HG03342 (cell line): ENCODE results near the gene CCSER1.

Experiments
- ATAC-seq: cut with Tn5 transposase; IDR thresholded peaks from one replicate; pipeline ENCODE4 v1.9.1; 2021; ENCODE audit warnings: mild to moderate bottlenecking, moderate library complexity; ENCODE audit not compliant: unreplicated experiment

CCSER1 gene

GRCh38 chr4:90540536-90540935, 413.3 kb downstream of the CCSER1 start:
- ATAC-seq: no peak

- no peak for ATAC-seq
Measured at GRCh38 chr4:90542216-90542615, 415.0 kb downstream of the CCSER1 start.

- no peak for ATAC-seq
Measured at GRCh38 chr4:90543419-90544170, 416.4 kb downstream of the CCSER1 start.

GRCh38 chr4:90544532-90545045, 417.4 kb downstream of the CCSER1 start:
- ATAC-seq: no peak

- no peak for ATAC-seq
Measured at GRCh38 chr4:90545380-90545779, 418.2 kb downstream of the CCSER1 start.

GRCh38 chr4:90546114-90546513, 418.9 kb downstream of the CCSER1 start:
- ATAC-seq: no peak

- ATAC-seq: no peak
Measured at GRCh38 chr4:90570615-90571014, 443.4 kb downstream of the CCSER1 start.

GRCh38 chr4:90572996-90573395, 445.8 kb downstream of the CCSER1 start:
- no peak for ATAC-seq

- ATAC-seq: no peak
Measured at GRCh38 chr4:90575371-90575770, 448.2 kb downstream of the CCSER1 start.

- ATAC-seq: no peak
Measured at GRCh38 chr4:90580326-90580725, 453.1 kb downstream of the CCSER1 start.

GRCh38 chr4:90582087-90582486, 454.9 kb downstream of the CCSER1 start:
- ATAC-seq: no peak

GRCh38 chr4:90584051-90584450, 456.9 kb downstream of the CCSER1 start:
- no peak for ATAC-seq

- ATAC-seq: no peak
Measured at GRCh38 chr4:90585961-90586360, 458.8 kb downstream of the CCSER1 start.

GRCh38 chr4:90586799-90587198, 459.6 kb downstream of the CCSER1 start:
- ATAC-seq: no peak

- ATAC-seq: no peak
Measured at GRCh38 chr4:90597927-90598326, 470.7 kb downstream of the CCSER1 start.

GRCh38 chr4:90598741-90599140, 471.5 kb downstream of the CCSER1 start:
- no peak for ATAC-seq

GRCh38 chr4:90602726-90603125, 475.5 kb downstream of the CCSER1 start:
- no peak for ATAC-seq

- no peak for ATAC-seq
Measured at GRCh38 chr4:90603540-90603939, 476.3 kb downstream of the CCSER1 start.

- ATAC-seq: no peak
Measured at GRCh38 chr4:90606781-90607180, 479.6 kb downstream of the CCSER1 start.

GRCh38 chr4:90614371-90614770, 487.2 kb downstream of the CCSER1 start:
- no peak for ATAC-seq

- ATAC-seq: no peak
Measured at GRCh38 chr4:90621080-90621479, 493.9 kb downstream of the CCSER1 start.

- no peak for ATAC-seq
Measured at GRCh38 chr4:90624781-90625180, 497.6 kb downstream of the CCSER1 start.
